K562 (cell line): ENCODE data around the gene SLC34A1. TPM values are rescaled to one million over a fixed set of nuclear protein-coding genes. Genes with fewer than 3 reads are reported as not detected.
A peak's percentile ranks its signal among the peaks of the same experiment; 100 is the strongest.

Experiments
- BRCA1 ChIP-seq, 2 experiments: fragments of 450-650 bp in 1 of 2; sonication (generic) in 1 of 2; formaldehyde crosslinking in 1 of 2; IDR thresholded peaks; 2 replicates each; pipeline versions ENCODE4 v1.5.0 to v1.6.1; 2017 to 2020; ENCODE audit warnings: mild to moderate bottlenecking in 1 of 2, missing genetic modification reagents in 1 of 2
- BRD4 ChIP-seq: fragments of 200-600 bp; sonication (generic); IDR thresholded peaks from 2 replicates; pipeline ENCODE4 v1.6.1; 2017; ENCODE audit warnings: inconsistent platforms
- CBX8 ChIP-seq: fragments of 200-600 bp; sonication (generic); IDR thresholded peaks from 2 replicates; pipeline ENCODE4 v1.6.1; 2012; ENCODE audit warnings: borderline replicate concordance, mixed run types, low read depth, mild to moderate bottlenecking, moderate library complexity, mixed read lengths, low read length, control low read depth, inconsistent platforms; ENCODE audit not compliant: poor library complexity, severe bottlenecking; ENCODE audit errors: extremely low read depth
- CHD2 ChIP-seq: IDR thresholded peaks from 2 replicates; pipeline ENCODE4 v1.6.1; 2011; ENCODE audit warnings: low read depth, low read length
- ELF4 ChIP-seq: fragments of 450-650 bp; formaldehyde crosslinking; IDR thresholded peaks from 2 replicates; pipeline ENCODE4 v1.4.0; 2022; ENCODE audit warnings: missing genetic modification characterization
- NR2F6 ChIP-seq: fragments of 450-650 bp; formaldehyde crosslinking; IDR thresholded peaks from 2 replicates; pipeline ENCODE4 v1.4.0; 2020; ENCODE audit warnings: mild to moderate bottlenecking
- POLR2AphosphoS2 ChIP-seq: IDR thresholded peaks from 2 replicates; pipeline ENCODE4 v1.6.1; 2012; ENCODE audit warnings: low read length, improper control_type of control experiment
- RFX5 ChIP-seq: IDR thresholded peaks from 2 replicates; pipeline ENCODE4 v1.6.1; 2011; ENCODE audit warnings: low read depth, mild to moderate bottlenecking, improper control_type of control experiment, low read length
- U2AF2 ChIP-seq: fragments of 200-400 bp; formaldehyde crosslinking; optimal IDR thresholded peaks from 2 replicates; pipeline ENCODE3; 2017; ENCODE audit warnings: low read depth, mild to moderate bottlenecking, low read length
- ZNF143 ChIP-seq: sonication (generic); formaldehyde crosslinking; IDR thresholded peaks from 2 replicates; pipeline ENCODE4 v1.9.0; 2022; ENCODE audit warnings: mild to moderate bottlenecking, missing genetic modification reagents
- ZNF77 ChIP-seq: fragments of 250-450 bp; sonication (Bioruptor Pico); IDR thresholded peaks from 2 replicates; pipeline ENCODE4 v1.5.0; 2020
- polyA plus RNA-seq, 8 experiments: library from polyadenylated mRNA; depleted of rRNA in 4 of 8; stranded (reverse) in 5 of 8; unstranded in 3 of 8; fragments of >200 nt; fragmentation: Nextera tagmentation in 2 of 8; fragmentation: Illumina TruSeq in 1 of 8; extraction: Ambion mirVana in 2 of 8; extraction: Trizol in 1 of 8; gene quantifications; 2 replicates each; pipeline versions ENCODE4 v1.2.1 to v1.2.3, GENCODE V29; 2011 to 2014; ENCODE audit warnings: inconsistent platforms in 1 of 8, missing spikeins in 1 of 8
- total RNA-seq, 7 experiments: library from RNA; depleted of rRNA in 6 of 7; stranded (reverse); fragments of >200 nt in 6 of 7; fragmentation: Illumina TruSeq in 2 of 7; extraction: Trizol in 2 of 7; gene quantifications; 2 replicates each; pipeline versions ENCODE4 v1.2.1 to v1.2.3, GENCODE V29; 2011 to 2021; ENCODE audit warnings: low replicate concordance in 1 of 7
- TF ChIP-seq, protein P1 (sequence below): fragments of 200-800 bp; sonication (Bioruptor generic); IDR thresholded peaks from 2 replicates; pipeline ENCODE4 v1.6.1; 2017; ENCODE audit warnings: missing genetic modification characterization, missing compliant biosample characterization
- TF ChIP-seq, protein P2 (sequence below): fragments of 450-650 bp; IDR thresholded peaks from 2 replicates; pipeline ENCODE4 v1.6.1; 2016; ENCODE audit warnings: mild to moderate bottlenecking
- TF ChIP-seq, protein P3 (sequence below), 3 experiments: IDR thresholded peaks in 2 of 3; conservative IDR thresholded peaks in 1 of 3; 2 replicates each; pipeline ENCODE4 v1.5.1; 2011 to 2012; ENCODE audit warnings: low read length in 3 of 3, mild to moderate bottlenecking in 3 of 3, control low read depth in 2 of 3, improper control_type of control experiment in 1 of 3, inconsistent platforms in 1 of 3, low read depth in 1 of 3, mixed read lengths in 1 of 3, moderate library complexity in 1 of 3; ENCODE audit not compliant: insufficient read depth in 2 of 3
- TF ChIP-seq, protein P4 (sequence below): sonication (generic); formaldehyde crosslinking; IDR thresholded peaks from 2 replicates; pipeline ENCODE4 v1.8.0; 2022; ENCODE audit warnings: mild to moderate bottlenecking, low read depth, missing genetic modification reagents
- TF ChIP-seq, protein P5 (sequence below): sonication (generic); formaldehyde crosslinking; IDR thresholded peaks from 2 replicates; pipeline ENCODE4 v1.8.1; 2022; ENCODE audit warnings: missing genetic modification reagents

The SLC34A1 gene
- total and polyA plus RNA-seq, 9 of the 15 experiments (the other 6 are each of a cell fraction or from before 2014, with no cell fraction given): not detected

DNA sequence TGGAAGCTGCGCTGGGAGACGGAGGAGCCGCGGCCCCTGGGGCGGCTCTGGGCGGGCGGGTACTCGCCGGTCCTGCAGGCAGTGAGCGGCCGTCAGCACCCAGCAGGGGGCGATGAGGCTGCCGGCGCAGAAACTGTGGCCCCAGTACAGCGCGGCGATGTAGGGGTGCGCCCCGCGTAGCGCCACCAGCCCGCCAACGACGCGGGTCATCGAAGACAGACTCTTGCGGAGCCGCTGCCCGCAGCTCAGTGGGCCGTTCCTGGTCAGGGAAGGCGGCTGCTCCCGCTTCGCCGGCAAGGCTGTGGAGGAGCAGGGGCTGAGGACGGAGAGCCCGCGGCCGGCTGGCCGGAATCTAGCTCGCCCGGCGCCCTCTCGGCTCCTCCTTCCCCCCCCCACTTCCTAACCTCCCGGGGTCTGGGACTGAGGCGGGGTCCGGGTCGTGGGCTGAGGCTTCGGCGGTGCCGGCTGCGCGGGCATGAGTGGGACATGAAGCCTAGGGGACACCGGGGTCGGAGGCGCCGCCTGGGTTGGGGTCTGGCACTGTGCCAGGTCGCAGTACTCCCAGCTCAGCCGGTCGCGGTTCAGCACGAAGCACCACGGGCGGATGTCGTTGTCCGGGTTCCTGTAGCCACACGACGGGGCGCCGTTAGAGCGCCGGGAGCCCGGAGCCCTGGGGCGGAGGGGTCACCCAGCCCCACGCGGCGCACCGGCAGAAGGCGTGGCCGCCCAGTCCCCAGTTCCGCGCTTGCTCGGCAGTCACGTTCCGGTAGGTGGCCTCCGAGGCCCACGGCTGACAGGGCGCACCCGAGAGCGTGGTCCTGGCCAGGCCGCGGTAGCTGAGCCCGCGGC is 19.8 kb downstream of the SLC34A1 start (continued):
- TF ChIP-seq BRCA1 (IDR thresholded peaks at IDR 0.05) (no peak), BRCA1 (CRISPR knock-in tag; IDR thresholded peaks at IDR 0.05) (no peak), CBX8 (no peak), ZNF143 (CRISPR knock-in tag) (no peak; the same call in 1 of the 2 replicates), NR2F6 (CRISPR knock-in tag) (no peak), CHD2 (peak; percentile 37; the same call in 1 of the 2 replicates), U2AF2 (no peak), POLR2AphosphoS2 (no peak), RFX5 (no peak), ELF4 (CRISPR knock-in tag) (peak; percentile 53; the same call in 1 of the 2 replicates), BRD4 (0 out of 2 replicates have a peak, but pooled peaks have one; percentile 28), ZNF77 (no peak)
- TF ChIP-seq, protein P1, sequence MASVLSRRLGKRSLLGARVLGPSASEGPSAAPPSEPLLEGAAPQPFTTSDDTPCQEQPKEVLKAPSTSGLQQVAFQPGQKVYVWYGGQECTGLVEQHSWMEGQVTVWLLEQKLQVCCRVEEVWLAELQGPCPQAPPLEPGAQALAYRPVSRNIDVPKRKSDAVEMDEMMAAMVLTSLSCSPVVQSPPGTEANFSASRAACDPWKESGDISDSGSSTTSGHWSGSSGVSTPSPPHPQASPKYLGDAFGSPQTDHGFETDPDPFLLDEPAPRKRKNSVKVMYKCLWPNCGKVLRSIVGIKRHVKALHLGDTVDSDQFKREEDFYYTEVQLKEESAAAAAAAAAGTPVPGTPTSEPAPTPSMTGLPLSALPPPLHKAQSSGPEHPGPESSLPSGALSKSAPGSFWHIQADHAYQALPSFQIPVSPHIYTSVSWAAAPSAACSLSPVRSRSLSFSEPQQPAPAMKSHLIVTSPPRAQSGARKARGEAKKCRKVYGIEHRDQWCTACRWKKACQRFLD (CRISPR knock-in tag): peak; percentile 78; the same call in 1 of the 2 replicates
- TF ChIP-seq, protein P2, sequence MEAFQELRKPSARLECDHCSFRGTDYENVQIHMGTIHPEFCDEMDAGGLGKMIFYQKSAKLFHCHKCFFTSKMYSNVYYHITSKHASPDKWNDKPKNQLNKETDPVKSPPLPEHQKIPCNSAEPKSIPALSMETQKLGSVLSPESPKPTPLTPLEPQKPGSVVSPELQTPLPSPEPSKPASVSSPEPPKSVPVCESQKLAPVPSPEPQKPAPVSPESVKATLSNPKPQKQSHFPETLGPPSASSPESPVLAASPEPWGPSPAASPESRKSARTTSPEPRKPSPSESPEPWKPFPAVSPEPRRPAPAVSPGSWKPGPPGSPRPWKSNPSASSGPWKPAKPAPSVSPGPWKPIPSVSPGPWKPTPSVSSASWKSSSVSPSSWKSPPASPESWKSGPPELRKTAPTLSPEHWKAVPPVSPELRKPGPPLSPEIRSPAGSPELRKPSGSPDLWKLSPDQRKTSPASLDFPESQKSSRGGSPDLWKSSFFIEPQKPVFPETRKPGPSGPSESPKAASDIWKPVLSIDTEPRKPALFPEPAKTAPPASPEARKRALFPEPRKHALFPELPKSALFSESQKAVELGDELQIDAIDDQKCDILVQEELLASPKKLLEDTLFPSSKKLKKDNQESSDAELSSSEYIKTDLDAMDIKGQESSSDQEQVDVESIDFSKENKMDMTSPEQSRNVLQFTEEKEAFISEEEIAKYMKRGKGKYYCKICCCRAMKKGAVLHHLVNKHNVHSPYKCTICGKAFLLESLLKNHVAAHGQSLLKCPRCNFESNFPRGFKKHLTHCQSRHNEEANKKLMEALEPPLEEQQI: no peak
- TF ChIP-seq, protein P3, sequence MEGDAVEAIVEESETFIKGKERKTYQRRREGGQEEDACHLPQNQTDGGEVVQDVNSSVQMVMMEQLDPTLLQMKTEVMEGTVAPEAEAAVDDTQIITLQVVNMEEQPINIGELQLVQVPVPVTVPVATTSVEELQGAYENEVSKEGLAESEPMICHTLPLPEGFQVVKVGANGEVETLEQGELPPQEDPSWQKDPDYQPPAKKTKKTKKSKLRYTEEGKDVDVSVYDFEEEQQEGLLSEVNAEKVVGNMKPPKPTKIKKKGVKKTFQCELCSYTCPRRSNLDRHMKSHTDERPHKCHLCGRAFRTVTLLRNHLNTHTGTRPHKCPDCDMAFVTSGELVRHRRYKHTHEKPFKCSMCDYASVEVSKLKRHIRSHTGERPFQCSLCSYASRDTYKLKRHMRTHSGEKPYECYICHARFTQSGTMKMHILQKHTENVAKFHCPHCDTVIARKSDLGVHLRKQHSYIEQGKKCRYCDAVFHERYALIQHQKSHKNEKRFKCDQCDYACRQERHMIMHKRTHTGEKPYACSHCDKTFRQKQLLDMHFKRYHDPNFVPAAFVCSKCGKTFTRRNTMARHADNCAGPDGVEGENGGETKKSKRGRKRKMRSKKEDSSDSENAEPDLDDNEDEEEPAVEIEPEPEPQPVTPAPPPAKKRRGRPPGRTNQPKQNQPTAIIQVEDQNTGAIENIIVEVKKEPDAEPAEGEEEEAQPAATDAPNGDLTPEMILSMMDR (IDR thresholded peaks at IDR 0.05 in 2 of 3, conservative IDR thresholded peaks at IDR 0.05 in 1 of 3; ENCODE audit: insufficient read depth in 2 of 3, low read depth in 1 of 3, low read length in 3 of 3): peak; percentile 81 to 96 (median 94)
- TF ChIP-seq, protein P4, sequence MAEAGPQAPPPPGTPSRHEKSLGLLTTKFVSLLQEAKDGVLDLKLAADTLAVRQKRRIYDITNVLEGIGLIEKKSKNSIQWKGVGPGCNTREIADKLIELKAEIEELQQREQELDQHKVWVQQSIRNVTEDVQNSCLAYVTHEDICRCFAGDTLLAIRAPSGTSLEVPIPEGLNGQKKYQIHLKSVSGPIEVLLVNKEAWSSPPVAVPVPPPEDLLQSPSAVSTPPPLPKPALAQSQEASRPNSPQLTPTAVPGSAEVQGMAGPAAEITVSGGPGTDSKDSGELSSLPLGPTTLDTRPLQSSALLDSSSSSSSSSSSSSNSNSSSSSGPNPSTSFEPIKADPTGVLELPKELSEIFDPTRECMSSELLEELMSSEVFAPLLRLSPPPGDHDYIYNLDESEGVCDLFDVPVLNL (CRISPR knock-in tag): peak; percentile 70
- TF ChIP-seq, protein P5, sequence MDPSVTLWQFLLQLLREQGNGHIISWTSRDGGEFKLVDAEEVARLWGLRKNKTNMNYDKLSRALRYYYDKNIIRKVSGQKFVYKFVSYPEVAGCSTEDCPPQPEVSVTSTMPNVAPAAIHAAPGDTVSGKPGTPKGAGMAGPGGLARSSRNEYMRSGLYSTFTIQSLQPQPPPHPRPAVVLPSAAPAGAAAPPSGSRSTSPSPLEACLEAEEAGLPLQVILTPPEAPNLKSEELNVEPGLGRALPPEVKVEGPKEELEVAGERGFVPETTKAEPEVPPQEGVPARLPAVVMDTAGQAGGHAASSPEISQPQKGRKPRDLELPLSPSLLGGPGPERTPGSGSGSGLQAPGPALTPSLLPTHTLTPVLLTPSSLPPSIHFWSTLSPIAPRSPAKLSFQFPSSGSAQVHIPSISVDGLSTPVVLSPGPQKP (CRISPR knock-in tag): no peak
